HG03457 (cell line): Measurements from ENCODE around the gene UQCC2.

Experiments
- ATAC-seq: cut with Tn5 transposase; IDR thresholded peaks from one replicate; pipeline ENCODE4 v1.9.1; 2021; ENCODE audit warnings: moderate number of reproducible peaks; ENCODE audit not compliant: unreplicated experiment

The UQCC2 gene

GRCh38 chr6:33692078-33692759 is 19.3 kb downstream of the UQCC2 start:
- ATAC-seq, result no peak

- no peak for ATAC-seq
Measured at GRCh38 chr6:33691456-33692077, 19.9 kb downstream of the UQCC2 start.

GRCh38 chr6:33690766-33691165 is 20.7 kb downstream of the UQCC2 start:
- no peak for ATAC-seq

GRCh38 chr6:33689879-33690278 is 21.6 kb downstream of the UQCC2 start:
- no peak for ATAC-seq

GRCh38 chr6:33689148-33689494 is 22.4 kb downstream of the UQCC2 start:
- no peak for ATAC-seq

GRCh38 chr6:33688451-33689147 is 22.9 kb downstream of the UQCC2 start:
- no peak for ATAC-seq

- ATAC-seq, result no peak
Measured at GRCh38 chr6:33688006-33688405, 23.5 kb downstream of the UQCC2 start.

- ATAC-seq, result no peak
Measured at GRCh38 chr6:33686981-33687975, 24.2 kb downstream of the UQCC2 start.

- ATAC-seq, result no peak
Measured at GRCh38 chr6:33686225-33686924, 25.1 kb downstream of the UQCC2 start.

- ATAC-seq, result no peak
Measured at GRCh38 chr6:33685411-33686224, 25.9 kb downstream of the UQCC2 start.

GRCh38 chr6:33684983-33685382 is 26.5 kb downstream of the UQCC2 start:
- no peak for ATAC-seq

GRCh38 chr6:33684428-33684896 is 27.0 kb downstream of the UQCC2 start:
- no peak for ATAC-seq

- no peak for ATAC-seq
Measured at GRCh38 chr6:33683576-33684427, 27.7 kb downstream of the UQCC2 start.

- no peak for ATAC-seq
Measured at GRCh38 chr6:33683051-33683571, 28.4 kb downstream of the UQCC2 start.

- no peak for ATAC-seq
Measured at GRCh38 chr6:33682341-33682740, 29.2 kb downstream of the UQCC2 start.

GRCh38 chr6:33679761-33680160 is 31.7 kb downstream of the UQCC2 start:
- ATAC-seq, result no peak

GRCh38 chr6:33678932-33679490 is 32.5 kb downstream of the UQCC2 start:
- no peak for ATAC-seq
